ENCODE results near the gene FAM168A.

GRCh38 chr11:73383249-73384124 is 214.4 kb downstream of the FAM168A start:
- TF ChIP-seq CTCF (IDR thresholded peaks at IDR 0.05), result no peak
- no peak for TF ChIP-seq POLR2A (IDR thresholded peaks at IDR 0.05)
